Gastroesophageal sphincter (tissue), 4 donors: ENCODE data around the gene CHST12. TPM values are rescaled to one million over a fixed set of nuclear protein-coding genes. Genes with fewer than 3 reads are reported as not detected.

Experiments
- ATAC-seq: fragments of 150-250 bp; one replicate; pipeline ENCODE4 v1.9.1; 2016; ENCODE audit warnings: mild to moderate bottlenecking, moderate library complexity
- H3K27ac ChIP-seq, 4 donors: fragments of 200-600 bp; sonication (generic) in 3 of 4; 1 replicate in 3 of 4; 2 replicates in 1 of 4; pipeline ENCODE4 v1.5.1; 2016 to 2019
- H3K27me3 ChIP-seq: fragments of 200-600 bp; sonication (generic); one replicate; pipeline ENCODE4 v1.5.1; 2019
- H3K36me3 ChIP-seq, 2 donors: fragments of 200-600 bp; sonication (generic); one replicate each; pipeline ENCODE4 v1.5.1; 2019; ENCODE audit warnings: control low read depth in 1 of 2
- H3K4me1 ChIP-seq, 3 donors: fragments of 200-600 bp; sonication (generic); 1 replicate in 2 of 3; 2 replicates in 1 of 3; pipeline ENCODE4 v1.5.1; 2016 to 2019; ENCODE audit warnings: control low read depth in 2 of 3
- H3K4me3 ChIP-seq, 2 donors: fragments of 200-600 bp; sonication (generic); one replicate each; pipeline ENCODE4 v1.5.1; 2019; ENCODE audit warnings: mild to moderate bottlenecking in 1 of 2, moderate library complexity in 1 of 2
- H3K9me3 ChIP-seq, 3 donors: fragments of 200-600 bp; sonication (generic); one replicate each; pipeline ENCODE4 v1.5.1; 2017 to 2019; ENCODE audit warnings: control low read depth in 2 of 3
- CTCF ChIP-seq, 4 experiments: fragments of 200-600 bp in 2 of 4; fragments of 450-650 bp in 2 of 4; sonication (generic) in 1 of 4; IDR thresholded peaks; one replicate each; pipeline ENCODE4 v1.5.1; 2017 to 2019; ENCODE audit warnings: antibody characterized with exemption in 4 of 4, mild to moderate bottlenecking in 2 of 4, moderate library complexity in 2 of 4
- EP300 ChIP-seq: sonication (generic); formaldehyde crosslinking; IDR thresholded peaks from one replicate; pipeline ENCODE4 v1.6.1; 2017; ENCODE audit warnings: antibody characterized with exemption, mild to moderate bottlenecking
- POLR2A ChIP-seq, 2 donors: fragments of 450-650 bp; IDR thresholded peaks; one replicate each; pipeline ENCODE4 v1.6.1; 2017; ENCODE audit warnings: antibody characterized with exemption in 2 of 2, mild to moderate bottlenecking in 2 of 2, moderate library complexity in 1 of 2
- POLR2AphosphoS5 ChIP-seq: sonication (generic); formaldehyde crosslinking; IDR thresholded peaks from one replicate; pipeline ENCODE4 v1.6.1; 2017; ENCODE audit warnings: antibody characterized with exemption
- WGBS, 2 donors: methylation state at CpG; one replicate each; pipeline ENCODE4 v1.1.5; 2018; ENCODE audit warnings: low coverage in 1 of 2; 5-methylcytosine and 5-hydroxymethylcytosine counted together
- total RNA-seq, 4 donors: library from RNA; depleted of rRNA; stranded (reverse); fragments of >200 nt; gene quantifications; one replicate each; pipeline ENCODE4 v1.1.0, GENCODE V29; 2016

CHST12 gene
- total RNA-seq, 4 donors from 2014 or later = 8.3 to 18.3 (median 13.4) TPM

GRCh38 chr7:2475678-2476015, 72.2 kb downstream of the CHST12 start:
- ATAC-seq = no peak
- Histone ChIP-seq H3K9me3 (no peaks in the 10 kb centered on the region), H3K36me3 (no peaks in the 10 kb centered on the region), H3K27me3 (peaks cover 78% of the 10 kb centered on the region), H3K27ac (no peak overlapping the region), H3K4me3 (no peak overlapping the region), H3K4me1 (peaks cover 0 to 46% (median 23%) of the 10 kb centered on the region in 3 donors)
- WGBS, 2 donors = 87 to 100% methylated on average over 1 to 3 of the region's 18 CpGs
- no peak for TF ChIP-seq POLR2AphosphoS5
- no peak for TF ChIP-seq POLR2A (IDR thresholded peaks at IDR 0.05)
- no peak for TF ChIP-seq EP300
- TF ChIP-seq CTCF (IDR thresholded peaks at IDR 0.05) = no peak

DNA sequence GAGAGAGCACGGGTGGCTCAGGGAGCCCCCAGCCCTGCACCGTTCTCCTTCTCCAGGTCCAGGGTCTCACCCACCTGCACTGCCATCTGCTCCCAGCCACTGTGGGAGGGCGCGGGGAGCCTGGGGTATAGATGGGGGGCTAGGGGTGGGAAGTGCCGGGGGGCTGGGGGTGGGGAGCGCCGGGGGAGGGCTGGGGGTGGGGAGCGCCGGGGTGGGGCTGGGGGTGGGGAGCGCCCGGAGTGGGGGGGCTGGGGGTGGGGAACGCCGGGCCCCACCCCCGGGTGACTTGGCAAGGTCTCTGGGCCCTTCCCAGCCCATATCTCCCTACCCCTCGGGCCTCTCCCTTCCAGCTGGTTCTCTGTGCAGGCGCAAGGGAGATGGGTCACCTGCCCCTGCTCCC, 72.9 kb downstream of the CHST12 start, which contains the start of gene GRIFIN:
Gene GRIFIN (minus strand): TSS at position 101 of the 400 bp plus-strand sequence. CDS start 15 bp downstream, at position 86.
- H3K9me3 ChIP-seq = no peaks in the 10 kb centered on the region
- 10% methylated on average over 2 of the region's 16 CpGs; no CpG with 5 or more reads in 1 of the 2 donors for WGBS, 2 donors
- H3K36me3 ChIP-seq = no peaks in the 10 kb centered on the region
- no peak within 1 kb of the TSS for H3K27ac ChIP-seq
- H3K4me1 ChIP-seq = peaks cover 0 to 41% (median 21%) of the 10 kb centered on the region in 3 donors
- peaks cover 77% of the 10 kb centered on the region for H3K27me3 ChIP-seq
- no peak for ATAC-seq
- no peak within 1 kb of the TSS for H3K4me3 ChIP-seq
- TF ChIP-seq EP300 = no peak

DNA sequence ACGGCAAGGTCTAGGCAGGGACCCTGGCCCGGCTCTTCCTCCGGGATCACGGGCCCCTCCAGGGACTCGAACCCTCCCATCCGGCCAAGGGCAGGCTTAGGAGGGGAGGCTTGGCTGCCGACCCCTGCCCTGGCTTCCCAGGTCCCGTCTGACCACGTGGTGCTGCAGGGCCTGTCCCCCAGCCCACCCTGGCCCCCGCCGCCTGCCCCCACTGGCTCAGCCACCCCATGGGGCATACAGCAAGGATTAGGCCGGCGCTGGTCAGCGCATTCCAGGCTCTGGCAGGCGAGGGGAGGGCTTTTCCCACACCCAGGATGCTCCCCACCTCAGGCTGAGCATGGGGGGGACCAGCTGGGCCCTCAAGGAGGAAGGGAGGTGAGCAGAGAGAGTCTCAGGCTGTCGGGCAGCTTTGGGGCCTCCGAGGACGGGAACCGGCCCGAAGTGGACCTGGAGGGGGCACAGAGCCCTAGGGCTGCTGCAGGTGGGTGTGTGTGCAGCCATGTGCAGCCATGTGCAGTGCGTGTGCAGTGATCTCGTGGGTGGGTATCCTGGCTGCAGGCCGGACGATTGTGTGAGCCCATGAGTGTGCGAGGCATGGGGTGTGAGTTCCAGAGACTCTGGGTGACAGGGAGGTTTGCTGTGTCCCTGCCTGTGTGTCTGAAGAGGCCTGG, 73.5 kb downstream of the CHST12 start:
- no CpG with 5 or more reads among the region's 25 CpGs for WGBS, 2 donors
- H3K4me3 ChIP-seq = no peak overlapping the region
- H3K36me3 ChIP-seq = no peaks in the 10 kb centered on the region
- ATAC-seq = no peak
- peaks cover 77% of the 10 kb centered on the region for H3K27me3 ChIP-seq
- no peak overlapping the region for H3K27ac ChIP-seq
- peaks cover 0 to 35% (median 17%) of the 10 kb centered on the region in 3 donors for H3K4me1 ChIP-seq
- no peaks in the 10 kb centered on the region for H3K9me3 ChIP-seq
- no peak for TF ChIP-seq POLR2A (IDR thresholded peaks at IDR 0.05)
- no peak for TF ChIP-seq POLR2AphosphoS5
- no peak for TF ChIP-seq CTCF (IDR thresholded peaks at IDR 0.05)
- no peak for TF ChIP-seq EP300

GRCh38 chr7:2477447-2478398, 74.3 kb downstream of the CHST12 start:
- ATAC-seq = peak; percentile 79
- no CpG with 5 or more reads among the region's 34 CpGs for WGBS, 2 donors
- TF ChIP-seq CTCF (IDR thresholded peaks at IDR 0.05) (peak in 3 of 4 experiments; percentile 34 to 72 (median 54)), POLR2AphosphoS5 (no peak)

GRCh38 chr7:2478399-2478785, 75.0 kb downstream of the CHST12 start:
- TF ChIP-seq CTCF (IDR thresholded peaks at IDR 0.05) (no peak), POLR2A (IDR thresholded peaks at IDR 0.05) (no peak), EP300 (no peak), POLR2AphosphoS5 (no peak)
- Histone ChIP-seq H3K4me1 (peaks cover 0 to 35% (median 17%) of the 10 kb centered on the region in 3 donors), H3K4me3 (no peak overlapping the region), H3K9me3 (peaks cover 0 to 9% (median 0%) of the 10 kb centered on the region in 3 donors), H3K27ac (no peak overlapping the region), H3K36me3 (no peaks in the 10 kb centered on the region), H3K27me3 (peaks cover 91% of the 10 kb centered on the region)
- ATAC-seq = peak; percentile 70
- WGBS, 2 donors = no CpG with 5 or more reads among the region's 11 CpGs

More at GRCh38 chr7:2477447-2478398, 74.3 kb downstream of the CHST12 start:
- Histone ChIP-seq H3K4me1 (peaks cover 0 to 35% (median 17%) of the 10 kb centered on the region in 3 donors), H3K27me3 (peaks cover 84% of the 10 kb centered on the region), H3K9me3 (peaks cover 0 to 3% (median 0%) of the 10 kb centered on the region in 3 donors), H3K4me3 (no peak overlapping the region), H3K36me3 (no peaks in the 10 kb centered on the region), H3K27ac (no peak overlapping the region)
